ENCODE results near the gene LBX2.

Gene LBX2

GRCh38 chr2:74526649-74527230 is 27.3 kb upstream of the LBX2 start:
- DNase-seq (ENCODE audit: extremely low read depth, low read depth) = no peak
- TF ChIP-seq CTCF (IDR thresholded peaks at IDR 0.05; ENCODE audit: low read depth, low read length, missing control alignments) = no peak
- H3K4me3 ChIP-seq (replicated peaks; ENCODE audit: low read depth, low read length) = no peak overlapping the region

GRCh38 chr2:74525717-74526648 is 26.6 kb upstream of the LBX2 start, which contains the start of gene DQX1:
Gene DQX1 (minus strand): TSS chr2:74526231. CDS start chr2:74525729, 502 bp downstream.
- no peak for DNase-seq (ENCODE audit: extremely low read depth, low read depth)
- H3K4me3 ChIP-seq (replicated peaks; ENCODE audit: low read depth, low read length) = no peak within 1 kb of the TSS
- no peak for TF ChIP-seq CTCF (IDR thresholded peaks at IDR 0.05; ENCODE audit: low read depth, low read length, missing control alignments)

GRCh38 chr2:74524955-74525716 is 25.7 kb upstream of the LBX2 start:
- no peak overlapping the region for H3K4me3 ChIP-seq (replicated peaks; ENCODE audit: low read depth, low read length)
- DNase-seq (ENCODE audit: extremely low read depth, low read depth) = no peak
- no peak for TF ChIP-seq CTCF (IDR thresholded peaks at IDR 0.05; ENCODE audit: low read depth, low read length, missing control alignments)

GRCh38 chr2:74524005-74524404 is 24.6 kb upstream of the LBX2 start:
- H3K4me3 ChIP-seq (replicated peaks; ENCODE audit: low read depth, low read length) = no peak overlapping the region
- TF ChIP-seq CTCF (IDR thresholded peaks at IDR 0.05; ENCODE audit: low read depth, low read length, missing control alignments) = no peak
- DNase-seq (ENCODE audit: extremely low read depth, low read depth) = no peak

- no peak for TF ChIP-seq CTCF (IDR thresholded peaks at IDR 0.05; ENCODE audit: low read depth, low read length, missing control alignments)
- H3K4me3 ChIP-seq (replicated peaks; ENCODE audit: low read depth, low read length) = no peak overlapping the region
- no peak for DNase-seq (ENCODE audit: extremely low read depth, low read depth)
Measured at GRCh38 chr2:74522516-74522915, 23.1 kb upstream of the LBX2 start.

- no peak for DNase-seq (ENCODE audit: extremely low read depth, low read depth)
- no peak for TF ChIP-seq CTCF (IDR thresholded peaks at IDR 0.05; ENCODE audit: low read depth, low read length, missing control alignments)
- H3K4me3 ChIP-seq (replicated peaks; ENCODE audit: low read depth, low read length) = no peak overlapping the region
Measured at GRCh38 chr2:74516650-74517049, 17.2 kb upstream of the LBX2 start.
